CD4-positive, alpha-beta T cell treated with Interleukin-12 subunit alpha and Interleukin-12 subunit beta, for 1 hour (primary cell): ENCODE measurements around the gene DAPK1.

Experiments used
- DNase-seq: peaks from one replicate; pipeline ENCODE4 v3.0.0-alpha.2; 2020

Gene DAPK1

GRCh38 chr9:87651431-87651830, 153.8 kb downstream of the DAPK1 start:
- no peak for DNase-seq

GRCh38 chr9:87653941-87654340, 156.3 kb downstream of the DAPK1 start:
- no peak for DNase-seq

GRCh38 chr9:87655731-87656130, 158.1 kb downstream of the DAPK1 start:
- no peak for DNase-seq

- DNase-seq = no peak
Observed at GRCh38 chr9:87656485-87656884, 158.8 kb downstream of the DAPK1 start.

- no peak for DNase-seq
Observed at GRCh38 chr9:87657190-87657589, 159.5 kb downstream of the DAPK1 start.

- no peak for DNase-seq
Observed at GRCh38 chr9:87657893-87658292, 160.2 kb downstream of the DAPK1 start.

GRCh38 chr9:87658511-87658910, 160.8 kb downstream of the DAPK1 start:
- DNase-seq = no peak

- DNase-seq = no peak
Observed at GRCh38 chr9:87659534-87660419, 162.1 kb downstream of the DAPK1 start.

- no peak for DNase-seq
Observed at GRCh38 chr9:87661241-87661640, 163.6 kb downstream of the DAPK1 start.

- DNase-seq = no peak
Observed at GRCh38 chr9:87662808-87663528, 165.3 kb downstream of the DAPK1 start.

- DNase-seq = no peak
Observed at GRCh38 chr9:87663556-87663955, 165.9 kb downstream of the DAPK1 start.

- DNase-seq = no peak
Observed at GRCh38 chr9:87664153-87665060, 166.7 kb downstream of the DAPK1 start.

GRCh38 chr9:87665505-87665904, 167.8 kb downstream of the DAPK1 start:
- no peak for DNase-seq

GRCh38 chr9:87667164-87667738, 169.6 kb downstream of the DAPK1 start:
- DNase-seq = no peak

GRCh38 chr9:87668222-87668621, 170.6 kb downstream of the DAPK1 start:
- no peak for DNase-seq

GRCh38 chr9:87668722-87669121, 171.1 kb downstream of the DAPK1 start:
- no peak for DNase-seq

- DNase-seq = no peak
Observed at GRCh38 chr9:87670572-87671264, 173.1 kb downstream of the DAPK1 start.

GRCh38 chr9:87671478-87671877, 173.8 kb downstream of the DAPK1 start:
- no peak for DNase-seq

GRCh38 chr9:87671925-87672324, 174.3 kb downstream of the DAPK1 start:
- no peak for DNase-seq

- DNase-seq = no peak
Observed at GRCh38 chr9:87672586-87672985, 174.9 kb downstream of the DAPK1 start.

GRCh38 chr9:87673446-87674120, 175.9 kb downstream of the DAPK1 start:
- DNase-seq = no peak
